CD4-positive, alpha-beta T cell treated with Interleukin-4 for 4 hours (primary cell): Measurements from ENCODE around the gene RSPH10B2.
"Not testable (repeated sequence)": the region's sequence is repeated elsewhere in the genome, so short reads cannot be mapped to it uniquely, and the experiment has no call there.

ENCODE experiments used
- DNase-seq: peaks from one replicate; pipeline ENCODE4 v3.0.0-alpha.2; 2020

The RSPH10B2 gene

DNA sequence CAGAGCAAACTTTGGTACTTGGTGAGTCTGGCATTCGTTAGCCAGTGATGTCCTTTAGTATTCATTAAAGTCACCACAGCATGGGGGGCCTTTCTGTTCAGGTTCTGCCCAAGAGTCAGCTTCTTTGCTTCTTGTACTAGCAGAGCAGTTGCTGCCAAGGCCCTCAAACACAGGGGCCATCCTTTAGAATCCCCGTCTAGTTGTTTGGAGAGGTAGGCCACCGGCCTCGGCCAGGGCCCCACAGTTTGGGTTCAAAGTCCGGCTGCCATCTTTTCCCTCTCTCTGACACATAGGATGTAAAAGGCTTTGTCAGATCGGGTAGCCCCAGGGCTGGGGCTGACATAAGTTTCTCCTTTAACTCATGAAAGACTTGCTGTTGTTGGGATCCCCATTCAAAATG lies 89.8 kb downstream of the RSPH10B2 start:
- DNase-seq = not testable (repeated sequence)

DNA sequence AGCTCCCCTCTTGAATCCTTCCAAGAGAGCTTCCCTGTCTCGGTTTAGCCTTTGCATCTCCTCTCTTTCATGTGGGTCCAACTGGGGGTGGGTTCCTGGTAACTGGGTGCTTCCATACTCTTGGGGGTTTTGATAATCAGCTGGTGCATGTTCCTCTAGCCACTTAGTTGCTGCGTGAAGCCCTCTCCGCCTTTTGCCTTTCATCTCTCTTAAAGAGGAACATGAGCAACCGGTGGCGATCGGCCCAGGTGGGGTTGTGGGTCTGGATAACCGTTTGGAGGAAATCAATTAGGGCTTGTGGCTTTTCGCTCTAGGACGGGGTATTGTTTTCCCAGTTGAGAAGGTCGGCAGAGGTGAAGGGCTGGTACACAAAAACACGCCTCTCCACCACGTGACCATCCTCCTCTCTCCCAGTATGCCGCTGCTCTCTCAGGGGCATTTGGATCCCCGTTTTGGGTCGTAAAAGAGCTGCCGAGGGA lies 92.1 kb downstream of the RSPH10B2 start:
- not testable (repeated sequence) for DNase-seq

- DNase-seq = not testable (repeated sequence)
These were observed 93.8 kb downstream of the RSPH10B2 start for GRCh38 chr7:6847751-6848150.
